ENCODE data around the gene CENPC. TPM values are rescaled to one million over a fixed set of nuclear protein-coding genes. Genes with fewer than 3 reads are reported as not detected.

The CENPC gene
- total and polyA plus RNA-seq, 2 donors (not counting 3 experiments of a cell fraction or from before 2014, with no cell fraction given): 3.6 to 26.4 TPM

DNA sequence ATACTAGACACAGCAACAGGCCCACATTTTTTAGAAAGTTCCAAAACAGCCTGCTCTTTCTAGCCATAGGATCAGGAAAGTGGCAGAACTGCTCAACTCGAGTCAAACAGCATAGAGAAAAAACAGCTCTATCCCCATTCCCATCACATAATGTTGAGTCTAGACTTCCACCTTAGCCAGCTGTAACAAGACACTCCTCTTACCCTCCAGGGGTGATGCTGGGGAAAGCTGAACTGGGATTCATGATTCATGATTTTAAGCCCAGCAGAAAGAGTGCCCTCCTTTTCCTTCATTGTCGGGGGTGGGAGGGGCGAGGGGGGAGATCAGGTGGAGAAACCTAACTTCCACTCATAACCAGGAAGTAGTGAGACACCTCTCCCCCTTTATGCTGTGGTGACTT, 86.1 kb downstream of the CENPC start:
- intact Hi-C loops (cut with micrococcal nuclease): no loop called here
- no peak overlapping the region for H3K4me3 ChIP-seq (replicated peaks in 1 of 3; ENCODE audit: insufficient read depth in 1 of 3, low read depth in 1 of 3, low read length in 3 of 3)
- no peak overlapping the region for H2AFZ ChIP-seq (ENCODE audit: low read depth, low read length)
- TF ChIP-seq FOS (IDR thresholded peaks at IDR 0.05; ENCODE audit: borderline replicate concordance, insufficient read depth, low read length) (no peak), POLR2AphosphoS5 (IDR thresholded peaks at IDR 0.05; ENCODE audit: insufficient read depth, low read depth, low read length) (no peak), JUN (IDR thresholded peaks at IDR 0.05; ENCODE audit: borderline replicate concordance, insufficient read depth, insufficient read length, low read depth) (no peak)
- TF ChIP-seq, protein P1, sequence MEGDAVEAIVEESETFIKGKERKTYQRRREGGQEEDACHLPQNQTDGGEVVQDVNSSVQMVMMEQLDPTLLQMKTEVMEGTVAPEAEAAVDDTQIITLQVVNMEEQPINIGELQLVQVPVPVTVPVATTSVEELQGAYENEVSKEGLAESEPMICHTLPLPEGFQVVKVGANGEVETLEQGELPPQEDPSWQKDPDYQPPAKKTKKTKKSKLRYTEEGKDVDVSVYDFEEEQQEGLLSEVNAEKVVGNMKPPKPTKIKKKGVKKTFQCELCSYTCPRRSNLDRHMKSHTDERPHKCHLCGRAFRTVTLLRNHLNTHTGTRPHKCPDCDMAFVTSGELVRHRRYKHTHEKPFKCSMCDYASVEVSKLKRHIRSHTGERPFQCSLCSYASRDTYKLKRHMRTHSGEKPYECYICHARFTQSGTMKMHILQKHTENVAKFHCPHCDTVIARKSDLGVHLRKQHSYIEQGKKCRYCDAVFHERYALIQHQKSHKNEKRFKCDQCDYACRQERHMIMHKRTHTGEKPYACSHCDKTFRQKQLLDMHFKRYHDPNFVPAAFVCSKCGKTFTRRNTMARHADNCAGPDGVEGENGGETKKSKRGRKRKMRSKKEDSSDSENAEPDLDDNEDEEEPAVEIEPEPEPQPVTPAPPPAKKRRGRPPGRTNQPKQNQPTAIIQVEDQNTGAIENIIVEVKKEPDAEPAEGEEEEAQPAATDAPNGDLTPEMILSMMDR (IDR thresholded peaks at IDR 0.05; ENCODE audit: extremely low read depth in 1 of 2, insufficient read depth in 1 of 2, low read depth in 1 of 2, low read length in 2 of 2): no peak
- H3K4me1 ChIP-seq (ENCODE audit: control insufficient read depth, extremely low read depth, insufficient read depth, low read length): no peaks in the 10 kb centered on the region
- no peaks in the 10 kb centered on the region for H4K20me1 ChIP-seq (replicated peaks; ENCODE audit: control insufficient read depth, extremely low read depth, insufficient read depth, low read length)
- dilution Hi-C loops (cut with MboI; ENCODE audit: extremely low pct_ligation_motif_present, low sequenced_read_pairs): no loop called here
- FAIRE-seq: no peak
- no peak for DNase-seq (ENCODE audit: low read depth, low spot score)
- no TSS peak for BruUV-seq (replicated peaks)
- H3K9ac ChIP-seq (replicated peaks; ENCODE audit: extremely low read depth, insufficient read depth, low read length): no peak overlapping the region
- H3K79me2 ChIP-seq (ENCODE audit: control insufficient read depth, insufficient read depth, low read length): no peaks in the 10 kb centered on the region
- ChIA-PET POLR2A (no interaction called here), CTCF (no interaction called here)
- peaks cover 0 to 2% of the 10 kb centered on the region in 2 experiments for H3K36me3 ChIP-seq (ENCODE audit: control insufficient read depth in 2 of 2, extremely low read depth in 1 of 2, insufficient read depth in 2 of 2, low read length in 2 of 2)
- H3K27ac ChIP-seq (ENCODE audit: insufficient read depth, low read depth, low read length): no peak overlapping the region
- H3K27me3 ChIP-seq (ENCODE audit: control insufficient read depth in 2 of 2, insufficient read depth in 2 of 2, low read length in 2 of 2): no peaks in the 10 kb centered on the region
- H3K9me1 ChIP-seq (replicated peaks; ENCODE audit: control insufficient read depth, extremely low read depth, insufficient read depth, low read length): peaks cover 3% of the 10 kb centered on the region
- no peak overlapping the region for H3K4me2 ChIP-seq (ENCODE audit: insufficient read depth, low read length)
- H3K9me3 ChIP-seq (replicated peaks; ENCODE audit: control insufficient read depth, insufficient read depth, low read length): no peaks in the 10 kb centered on the region

- H3K27me3 ChIP-seq (ENCODE audit: control insufficient read depth in 2 of 2, insufficient read depth in 2 of 2, low read length in 2 of 2): no peaks in the 10 kb centered on the region
- H3K4me3 ChIP-seq (replicated peaks in 1 of 3; ENCODE audit: insufficient read depth in 1 of 3, low read depth in 1 of 3, low read length in 3 of 3): no peak overlapping the region
- no TSS peak for BruUV-seq (replicated peaks)
- no peak overlapping the region for H2AFZ ChIP-seq (ENCODE audit: low read depth, low read length)
- ChIA-PET POLR2A (no interaction called here), CTCF (no interaction called here)
- peaks cover 3% of the 10 kb centered on the region for H3K9me1 ChIP-seq (replicated peaks; ENCODE audit: control insufficient read depth, extremely low read depth, insufficient read depth, low read length)
- TF ChIP-seq, protein P2, sequence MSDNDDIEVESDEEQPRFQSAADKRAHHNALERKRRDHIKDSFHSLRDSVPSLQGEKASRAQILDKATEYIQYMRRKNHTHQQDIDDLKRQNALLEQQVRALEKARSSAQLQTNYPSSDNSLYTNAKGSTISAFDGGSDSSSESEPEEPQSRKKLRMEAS (IDR thresholded peaks at IDR 0.05; ENCODE audit: insufficient read depth, insufficient read length): no peak
- TF ChIP-seq POLR2AphosphoS5 (IDR thresholded peaks at IDR 0.05; ENCODE audit: insufficient read depth, low read depth, low read length): no peak
- TF ChIP-seq FOS (IDR thresholded peaks at IDR 0.05; ENCODE audit: borderline replicate concordance, insufficient read depth, low read length): no peak
- no peak for TF ChIP-seq POLR2A (IDR thresholded peaks at IDR 0.05; ENCODE audit: low read depth, low read length)
- no peak for TF ChIP-seq MYC (IDR thresholded peaks at IDR 0.05; ENCODE audit: low read depth, low read length)
- TF ChIP-seq GATA2 (IDR thresholded peaks at IDR 0.05; ENCODE audit: insufficient read depth, insufficient read length, low read depth, low read length): no peak
- no peak for TF ChIP-seq EZH2 (IDR thresholded peaks at IDR 0.05; ENCODE audit: borderline replicate concordance, low read depth, low read length, severe bottlenecking)
- TF ChIP-seq, protein P1 (IDR thresholded peaks at IDR 0.05; ENCODE audit: extremely low read depth in 1 of 2, insufficient read depth in 1 of 2, low read depth in 1 of 2, low read length in 2 of 2): no peak
- no peak for TF ChIP-seq JUN (IDR thresholded peaks at IDR 0.05; ENCODE audit: borderline replicate concordance, insufficient read depth, insufficient read length, low read depth)
- H3K9me3 ChIP-seq (replicated peaks; ENCODE audit: control insufficient read depth, insufficient read depth, low read length): no peaks in the 10 kb centered on the region
- peaks cover 2% of the 10 kb centered on the region in 2 experiments for H3K36me3 ChIP-seq (ENCODE audit: control insufficient read depth in 2 of 2, extremely low read depth in 1 of 2, insufficient read depth in 2 of 2, low read length in 2 of 2)
- no peaks in the 10 kb centered on the region for H4K20me1 ChIP-seq (replicated peaks; ENCODE audit: control insufficient read depth, extremely low read depth, insufficient read depth, low read length)
- H3K79me2 ChIP-seq (ENCODE audit: control insufficient read depth, insufficient read depth, low read length): no peaks in the 10 kb centered on the region
- no peak for FAIRE-seq
- no peak overlapping the region for H3K9ac ChIP-seq (replicated peaks; ENCODE audit: extremely low read depth, insufficient read depth, low read length)
- DNase-seq (ENCODE audit: low read depth, low spot score): no peak
- intact Hi-C loops (cut with micrococcal nuclease) (no loop called here), dilution Hi-C loops (cut with MboI; ENCODE audit: extremely low pct_ligation_motif_present, low sequenced_read_pairs) (no loop called here)
- H3K27ac ChIP-seq (ENCODE audit: insufficient read depth, low read depth, low read length): no peak overlapping the region
- H3K4me1 ChIP-seq (ENCODE audit: control insufficient read depth, extremely low read depth, insufficient read depth, low read length): no peaks in the 10 kb centered on the region
- no peak overlapping the region for H3K4me2 ChIP-seq (ENCODE audit: insufficient read depth, low read length)
These were observed 88.6 kb downstream of the CENPC start for GRCh38 chr4:67456577-67457196.
